GM13977 (cell line): ENCODE measurements around the gene ANGPTL8.

ENCODE experiments used
- DNase-seq: peaks from one replicate; pipeline ENCODE4 v3.0.0; 2012; ENCODE audit warnings: low spot score
- CTCF ChIP-seq: IDR thresholded peaks from 2 replicates; pipeline ENCODE4 v1.5.1; 2012; ENCODE audit warnings: mild to moderate bottlenecking, control low read depth; ENCODE audit not compliant: insufficient read depth; ENCODE audit errors: extremely low read depth, missing control alignments
- in situ Hi-C: fragments of 300-500 bp; cut with MboI; formaldehyde crosslinking; loops from one replicate; pipeline ENCODE4 v1.12.0; 2022; ENCODE audit warnings: low sequenced_read_pairs, low pct_unique_long_range_greater_than_20kb, mixed read lengths, inconsistent platforms; ENCODE audit not compliant: unreplicated experiment

The ANGPTL8 gene

GRCh38 chr19:11254666-11255065, 15.2 kb downstream of the ANGPTL8 start:
- peak; percentile 33 for TF ChIP-seq CTCF
- in situ Hi-C loops: no loop called here
- no peak for DNase-seq

- in situ Hi-C loops: no loop called here
- no peak for DNase-seq
- no peak for TF ChIP-seq CTCF
Measured at GRCh38 chr19:11256189-11256588, 16.8 kb downstream of the ANGPTL8 start.

- no peak for DNase-seq
- no peak for TF ChIP-seq CTCF
- in situ Hi-C loops: no loop called here
Measured at GRCh38 chr19:11257846-11258380, 18.5 kb downstream of the ANGPTL8 start.

GRCh38 chr19:11260996-11261395, 21.6 kb downstream of the ANGPTL8 start:
- DNase-seq: no peak
- no peak for TF ChIP-seq CTCF
- in situ Hi-C loops: no loop called here

GRCh38 chr19:11261431-11261970, 22.1 kb downstream of the ANGPTL8 start:
- DNase-seq: no peak
- in situ Hi-C loops: no loop called here
- no peak for TF ChIP-seq CTCF

- peak; percentile 41 for TF ChIP-seq CTCF
- in situ Hi-C loops: no loop called here
- peak; percentile 83 for DNase-seq
Measured at GRCh38 chr19:11261971-11262839, 22.8 kb downstream of the ANGPTL8 start, which contains the start of gene DOCK6. DOCK6 (minus strand) TSS chr19:11262524; CDS start chr19:11262440, 84 bp downstream.
